Measurements from ENCODE around the gene NME9.

DNA sequence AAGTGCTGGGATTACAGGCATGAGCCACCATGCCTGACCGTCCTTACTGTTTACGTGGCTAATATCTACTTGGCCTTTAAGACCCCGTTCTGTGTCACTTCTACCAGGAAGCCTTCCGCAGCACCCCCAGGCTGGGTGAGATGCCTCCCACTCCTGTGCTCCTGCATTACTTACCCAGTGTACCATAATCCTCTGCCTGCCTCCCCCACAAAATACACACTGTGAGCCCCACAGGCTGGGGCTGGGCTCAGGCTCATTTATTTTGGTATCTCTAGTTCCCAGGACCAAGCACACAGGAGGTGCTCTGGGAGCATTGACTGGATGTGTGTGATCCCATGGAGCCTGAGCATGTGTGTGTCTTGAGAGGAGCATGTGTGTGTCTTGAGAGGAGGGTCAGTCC lies 33.7 kb upstream of the NME9 start:
- TF ChIP-seq, protein P1, sequence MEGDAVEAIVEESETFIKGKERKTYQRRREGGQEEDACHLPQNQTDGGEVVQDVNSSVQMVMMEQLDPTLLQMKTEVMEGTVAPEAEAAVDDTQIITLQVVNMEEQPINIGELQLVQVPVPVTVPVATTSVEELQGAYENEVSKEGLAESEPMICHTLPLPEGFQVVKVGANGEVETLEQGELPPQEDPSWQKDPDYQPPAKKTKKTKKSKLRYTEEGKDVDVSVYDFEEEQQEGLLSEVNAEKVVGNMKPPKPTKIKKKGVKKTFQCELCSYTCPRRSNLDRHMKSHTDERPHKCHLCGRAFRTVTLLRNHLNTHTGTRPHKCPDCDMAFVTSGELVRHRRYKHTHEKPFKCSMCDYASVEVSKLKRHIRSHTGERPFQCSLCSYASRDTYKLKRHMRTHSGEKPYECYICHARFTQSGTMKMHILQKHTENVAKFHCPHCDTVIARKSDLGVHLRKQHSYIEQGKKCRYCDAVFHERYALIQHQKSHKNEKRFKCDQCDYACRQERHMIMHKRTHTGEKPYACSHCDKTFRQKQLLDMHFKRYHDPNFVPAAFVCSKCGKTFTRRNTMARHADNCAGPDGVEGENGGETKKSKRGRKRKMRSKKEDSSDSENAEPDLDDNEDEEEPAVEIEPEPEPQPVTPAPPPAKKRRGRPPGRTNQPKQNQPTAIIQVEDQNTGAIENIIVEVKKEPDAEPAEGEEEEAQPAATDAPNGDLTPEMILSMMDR (IDR thresholded peaks at IDR 0.05): no peak
- TF ChIP-seq POLR2A (IDR thresholded peaks at IDR 0.05): no peak
